Skeletal muscle satellite cell (primary cell): ENCODE results near the gene ZMYND11.
"Not testable (repeated sequence)": the region's sequence is repeated elsewhere in the genome, so short reads cannot be mapped to it uniquely, and the experiment has no call there.

Source experiments
- H3K27me3 ChIP-seq: 2 replicates; pipeline ENCODE4 v1.7.0; 2013; ENCODE audit warnings: low read length; ENCODE audit not compliant: control insufficient read depth, insufficient read depth
- H3K36me3 ChIP-seq: 2 replicates; pipeline ENCODE4 v1.7.0; 2013; ENCODE audit warnings: mild to moderate bottlenecking, control low read depth, low read length; ENCODE audit not compliant: insufficient read depth
- H3K4me1 ChIP-seq: 2 replicates; pipeline ENCODE4 v1.7.0; 2013; ENCODE audit warnings: low read length; ENCODE audit not compliant: control insufficient read depth, insufficient read depth
- H3K4me2 ChIP-seq: 2 replicates; pipeline ENCODE4 v1.7.0; 2013; ENCODE audit warnings: mild to moderate bottlenecking, low read length
- H3K4me3 ChIP-seq: 2 replicates; pipeline ENCODE4 v1.7.0; 2013; ENCODE audit warnings: low read length
- H3K9ac ChIP-seq: 2 replicates; pipeline ENCODE4 v1.7.0; 2013; ENCODE audit warnings: mild to moderate bottlenecking, low read depth, low read length, moderate library complexity
- H3K9me3 ChIP-seq: replicated peaks from 2 replicates; pipeline ENCODE4 v1.7.0; 2013; ENCODE audit warnings: mild to moderate bottlenecking, control low read depth, low read length

ZMYND11 gene

DNA sequence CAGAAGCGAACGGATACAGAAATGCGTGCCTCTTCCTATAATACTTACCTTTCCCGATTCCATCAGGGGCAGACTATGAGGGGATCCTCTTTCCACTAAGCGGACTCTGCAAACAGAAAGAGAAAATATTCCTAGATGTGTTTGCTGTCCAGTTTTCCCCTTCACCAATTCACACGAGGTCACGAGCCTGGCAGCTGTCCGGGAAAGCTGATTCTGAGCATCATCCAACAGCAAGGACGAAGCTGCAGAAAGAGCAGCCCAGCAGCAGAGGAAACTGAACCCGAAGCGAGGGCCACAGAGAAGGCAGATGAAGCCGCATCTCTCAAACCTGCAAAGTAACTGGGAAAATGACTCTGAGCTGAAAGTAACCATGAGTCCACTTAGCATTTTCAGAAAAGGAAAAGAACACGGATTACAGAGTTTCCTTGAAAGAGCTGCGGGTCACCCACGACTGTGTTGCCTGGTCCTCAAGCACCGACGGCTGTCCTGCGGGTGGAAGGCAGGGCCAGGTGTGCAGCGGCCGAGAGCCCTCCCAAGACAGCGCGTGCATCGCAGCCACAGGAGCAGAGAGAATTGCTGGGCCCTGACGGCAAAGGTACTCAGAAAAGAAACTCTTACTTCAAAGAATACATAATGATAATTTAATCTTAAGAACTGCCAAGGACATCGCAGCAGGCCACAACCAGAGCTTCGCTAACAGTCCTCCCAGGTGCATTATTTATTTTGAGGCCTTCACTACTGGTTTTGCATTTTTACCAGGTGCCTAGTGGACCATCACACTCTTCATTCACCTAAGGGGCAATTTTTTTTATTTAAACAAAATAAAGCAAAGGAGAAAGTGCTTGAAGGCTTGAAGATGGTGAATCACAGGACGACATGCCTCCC is 153.3 kb downstream of the ZMYND11 start:
- Histone ChIP-seq H3K4me3 (no peak overlapping the region), H3K9me3 (no peaks in the 10 kb centered on the region), H3K9ac (no peak overlapping the region), H3K4me2 (no peak overlapping the region), H3K27me3 (no peaks in the 10 kb centered on the region), H3K4me1 (peaks cover 15% of the 10 kb centered on the region), H3K36me3 (peaks cover 16% of the 10 kb centered on the region)

DNA sequence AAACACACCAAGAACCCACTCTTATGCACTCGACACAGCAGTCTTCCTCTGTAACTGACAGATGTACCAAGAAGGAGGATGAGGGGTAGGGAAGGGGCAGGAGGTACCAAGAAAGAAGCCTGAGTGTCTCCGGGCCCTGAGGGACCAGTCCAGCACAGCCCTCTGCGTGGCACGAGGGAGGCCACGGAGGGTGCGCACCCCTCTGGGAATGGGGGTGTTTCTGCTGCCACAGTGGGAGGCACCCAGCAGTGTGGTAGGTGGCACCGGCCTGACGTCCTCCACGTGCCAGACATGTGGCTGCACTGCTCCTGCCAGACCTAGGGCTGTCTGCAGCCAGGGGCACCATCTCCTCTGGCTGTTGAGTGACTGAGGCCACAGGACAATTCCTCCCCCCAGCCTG is 154.3 kb downstream of the ZMYND11 start:
- no peak overlapping the region for H3K4me3 ChIP-seq
- H3K36me3 ChIP-seq: peaks cover 16% of the 10 kb centered on the region
- H3K9ac ChIP-seq: no peak overlapping the region
- peaks cover 15% of the 10 kb centered on the region for H3K4me1 ChIP-seq
- peak overlapping the region; percentile 68 for H3K4me2 ChIP-seq
- H3K9me3 ChIP-seq: no peaks in the 10 kb centered on the region
- H3K27me3 ChIP-seq: no peaks in the 10 kb centered on the region

DNA sequence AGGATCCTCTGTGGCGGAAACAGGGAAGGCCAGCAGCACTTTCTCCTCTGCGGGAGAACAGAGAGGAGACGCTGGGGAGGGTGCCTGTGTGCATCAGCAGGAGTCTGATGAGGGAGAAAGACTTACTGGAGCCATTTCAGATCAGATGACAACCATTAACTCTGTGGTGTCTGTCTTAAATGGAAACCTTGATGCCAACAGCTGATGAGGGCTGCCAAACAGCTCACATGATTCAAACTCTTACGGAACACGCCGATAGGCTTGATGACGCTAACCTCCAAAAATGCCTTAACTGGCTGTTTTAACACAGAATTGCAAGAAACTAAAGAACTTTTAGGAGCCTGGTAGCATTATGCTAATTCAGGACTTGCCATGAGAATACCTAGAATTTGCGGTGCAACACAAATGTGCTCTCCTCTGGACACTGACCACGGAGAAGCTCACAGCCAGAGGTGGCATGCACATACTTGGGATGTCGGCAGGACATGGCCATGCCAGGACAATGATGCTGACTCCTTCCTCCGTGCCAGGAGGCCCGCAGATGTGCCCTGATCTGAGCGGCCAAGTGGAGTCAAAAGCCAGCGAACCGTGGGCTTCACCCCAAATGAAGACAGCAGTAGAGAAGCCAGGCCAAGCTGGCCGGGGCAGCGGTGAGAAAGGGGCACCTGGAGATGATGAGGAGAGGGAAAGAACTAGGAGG is 154.9 kb downstream of the ZMYND11 start:
- no peak overlapping the region for H3K9ac ChIP-seq
- H3K4me3 ChIP-seq: no peak overlapping the region
- no peaks in the 10 kb centered on the region for H3K9me3 ChIP-seq
- H3K27me3 ChIP-seq: no peaks in the 10 kb centered on the region
- H3K36me3 ChIP-seq: peaks cover 10% of the 10 kb centered on the region
- H3K4me2 ChIP-seq: peak overlapping the region; percentile 68
- peaks cover 15% of the 10 kb centered on the region for H3K4me1 ChIP-seq

DNA sequence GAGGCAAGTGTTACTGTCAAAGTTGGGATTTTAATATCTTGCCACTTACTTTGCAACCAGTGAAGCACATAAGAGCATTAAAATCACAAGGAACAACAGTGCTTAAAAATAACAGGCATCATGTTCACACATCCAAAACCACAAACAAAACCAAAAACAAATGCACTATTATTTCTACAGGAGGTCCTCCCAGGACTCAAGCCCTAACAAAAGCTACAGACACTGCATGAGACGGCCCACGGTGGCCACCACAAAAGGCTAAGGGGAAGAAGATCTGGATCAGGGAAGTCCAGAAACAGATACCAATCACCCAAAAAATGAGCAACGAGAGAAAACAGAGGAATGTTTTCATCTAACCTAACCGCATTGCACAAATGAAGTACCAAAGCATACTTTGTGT is 158.4 kb downstream of the ZMYND11 start:
- H3K4me3 ChIP-seq: no peak overlapping the region
- no peaks in the 10 kb centered on the region for H3K27me3 ChIP-seq
- no peak overlapping the region for H3K9ac ChIP-seq
- H3K4me2 ChIP-seq: no peak overlapping the region
- H3K36me3 ChIP-seq: no peaks in the 10 kb centered on the region
- H3K4me1 ChIP-seq: peaks cover 25% of the 10 kb centered on the region
- no peaks in the 10 kb centered on the region for H3K9me3 ChIP-seq

- Histone ChIP-seq H3K9me3 (no peaks in the 10 kb centered on the region), H3K9ac (peak overlapping the region; percentile 69), H3K36me3 (no peaks in the 10 kb centered on the region)
These were observed 162.3 kb downstream of the ZMYND11 start for GRCh38 chr10:297567-297966.

DNA sequence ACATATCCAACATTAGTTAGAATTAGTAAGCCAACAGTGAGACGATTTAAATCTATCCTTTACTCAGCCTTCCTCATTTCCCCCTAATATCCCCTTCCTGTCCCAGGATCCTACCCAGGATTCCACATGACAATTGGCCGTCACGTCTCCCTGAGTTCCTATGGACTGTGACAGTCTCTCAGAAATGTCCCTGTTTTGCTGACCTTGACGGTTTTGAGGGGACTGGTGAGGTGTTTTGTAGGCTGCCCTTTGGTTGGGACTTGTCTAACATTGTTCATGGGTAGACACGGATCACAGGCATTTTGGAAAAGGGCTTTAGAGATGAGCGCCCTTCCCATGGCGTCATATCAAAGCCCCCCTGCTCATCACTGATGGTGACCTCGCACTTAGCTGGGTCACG is 162.8 kb downstream of the ZMYND11 start:
- no peak overlapping the region for H3K4me3 ChIP-seq
- peak overlapping the region; percentile 76 for H3K4me2 ChIP-seq
- no peaks in the 10 kb centered on the region for H3K27me3 ChIP-seq
- H3K36me3 ChIP-seq: no peaks in the 10 kb centered on the region
- peak overlapping the region; percentile 69 for H3K9ac ChIP-seq
- H3K4me1 ChIP-seq: peaks cover 11% of the 10 kb centered on the region
- H3K9me3 ChIP-seq: no peaks in the 10 kb centered on the region

More at GRCh38 chr10:297567-297966, 162.3 kb downstream of the ZMYND11 start:
- peak overlapping the region; percentile 76 for H3K4me2 ChIP-seq
- peaks cover 11% of the 10 kb centered on the region for H3K4me1 ChIP-seq
- H3K4me3 ChIP-seq: peak overlapping the region; percentile 48
- H3K27me3 ChIP-seq: no peaks in the 10 kb centered on the region

DNA sequence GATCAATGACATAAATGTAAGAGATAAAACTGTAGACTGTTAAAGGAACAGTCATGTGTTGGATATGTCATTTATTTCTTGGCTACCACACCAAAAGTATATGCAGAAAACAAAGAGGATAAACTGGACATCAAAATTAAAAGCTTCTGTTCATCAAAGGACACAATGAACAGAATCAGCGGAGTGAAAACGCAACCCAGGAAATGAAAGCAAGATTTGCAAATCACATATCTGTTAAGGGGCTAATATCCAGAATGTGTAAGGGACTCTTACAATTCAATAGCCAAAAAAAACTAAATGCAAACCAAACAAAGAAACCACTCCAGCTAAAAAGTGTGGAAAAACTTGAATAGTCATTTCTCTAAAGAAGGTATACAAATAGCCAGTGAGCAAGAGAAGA is 164.3 kb downstream of the ZMYND11 start:
- H3K27me3 ChIP-seq: no peaks in the 10 kb centered on the region
- H3K4me3 ChIP-seq: no peak overlapping the region
- H3K36me3 ChIP-seq: no peaks in the 10 kb centered on the region
- peaks cover 11% of the 10 kb centered on the region for H3K4me1 ChIP-seq
- H3K4me2 ChIP-seq: no peak overlapping the region
- no peak overlapping the region for H3K9ac ChIP-seq
- H3K9me3 ChIP-seq: no peaks in the 10 kb centered on the region

GRCh38 chr10:299969-300368 is 164.7 kb downstream of the ZMYND11 start:
- H3K36me3 ChIP-seq: no peaks in the 10 kb centered on the region
- H3K4me1 ChIP-seq: peaks cover 11% of the 10 kb centered on the region
- H3K27me3 ChIP-seq: no peaks in the 10 kb centered on the region
- H3K9me3 ChIP-seq: no peaks in the 10 kb centered on the region
- no peak overlapping the region for H3K9ac ChIP-seq
- H3K4me3 ChIP-seq: no peak overlapping the region
- no peak overlapping the region for H3K4me2 ChIP-seq

DNA sequence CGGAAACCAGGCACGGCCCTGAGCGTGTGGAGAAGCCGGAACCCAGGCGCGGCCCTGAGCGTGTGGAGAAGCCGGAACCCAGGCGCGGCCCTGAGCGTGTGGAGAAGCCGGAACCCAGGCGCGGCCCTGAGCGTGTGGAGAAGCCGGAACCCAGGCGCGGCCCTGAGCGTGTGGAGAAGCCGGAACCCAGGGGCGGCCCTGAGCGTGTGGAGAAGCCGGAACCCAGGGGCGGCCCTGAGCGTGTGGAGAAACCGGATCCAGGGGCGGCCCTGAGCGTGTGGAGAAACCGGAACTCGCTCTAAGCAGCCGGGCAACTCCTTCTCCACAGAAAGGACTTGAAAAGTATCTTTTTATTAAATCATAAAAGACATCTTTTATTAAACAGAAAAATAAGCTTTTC is 165.3 kb downstream of the ZMYND11 start:
- H3K9ac ChIP-seq, H3K27me3 ChIP-seq, H3K9me3 ChIP-seq, H3K36me3 ChIP-seq, H3K4me2 ChIP-seq, H3K4me3 ChIP-seq: not testable (repeated sequence)
- H3K4me1 ChIP-seq: peaks cover 11% of the 10 kb centered on the region

GRCh38 chr10:301536-301935 is 166.3 kb downstream of the ZMYND11 start:
- peaks cover 11% of the 10 kb centered on the region for H3K4me1 ChIP-seq
- no peaks in the 10 kb centered on the region for H3K27me3 ChIP-seq
- no peak overlapping the region for H3K4me2 ChIP-seq
- H3K9me3 ChIP-seq: no peaks in the 10 kb centered on the region
- no peak overlapping the region for H3K9ac ChIP-seq
- H3K4me3 ChIP-seq: no peak overlapping the region
- H3K36me3 ChIP-seq: peaks cover 6% of the 10 kb centered on the region
